ENCODE results near the gene NINL. TPM values are rescaled to one million over a fixed set of nuclear protein-coding genes. Genes with fewer than 3 reads are reported as not detected.
"Not testable (repeated sequence)": the region's sequence is repeated elsewhere in the genome, so short reads cannot be mapped to it uniquely, and the experiment has no call there.

NINL gene
- polyA plus RNA-seq, 1 donor = 30.9 TPM

GRCh38 chr20:25622450-25623224 lies 37.3 kb upstream of the NINL start:
- 8% methylated on average over 2 of the region's 17 CpGs for WGBS (ENCODE audit: insufficient coverage, low lambda C conversion rate)
- Histone ChIP-seq H3K9me3 (ENCODE audit: control insufficient read depth, low read depth, low read length) (no peaks in the 10 kb centered on the region), H3K27me3 (ENCODE audit: control insufficient read depth, insufficient read depth, low read length) (no peaks in the 10 kb centered on the region), H3K4me3 (ENCODE audit: low read length) (peak overlapping the region; percentile 74), H3K36me3 (ENCODE audit: control insufficient read depth, insufficient read depth, low read length) (no peaks in the 10 kb centered on the region), H3K4me1 (ENCODE audit: control insufficient read depth, insufficient read depth, low read length) (peaks cover 4% of the 10 kb centered on the region), H3K27ac (ENCODE audit: low read length) (peak overlapping the region; percentile 92)
- DNase-seq = no peak

- no peak for DNase-seq
- Histone ChIP-seq H3K4me1 (ENCODE audit: control insufficient read depth, insufficient read depth, low read length) (peaks cover 4% of the 10 kb centered on the region), H3K4me3 (ENCODE audit: low read length) (no peak overlapping the region), H3K36me3 (ENCODE audit: control insufficient read depth, insufficient read depth, low read length) (no peaks in the 10 kb centered on the region), H3K27me3 (ENCODE audit: control insufficient read depth, insufficient read depth, low read length) (no peaks in the 10 kb centered on the region), H3K9me3 (ENCODE audit: control insufficient read depth, low read depth, low read length) (no peaks in the 10 kb centered on the region), H3K27ac (ENCODE audit: low read length) (no peak overlapping the region)
- no CpG with 5 or more reads among the region's 6 CpGs for WGBS (ENCODE audit: insufficient coverage, low lambda C conversion rate)
Observed at GRCh38 chr20:25622049-25622448, 36.7 kb upstream of the NINL start.

GRCh38 chr20:25619514-25619913 lies 34.2 kb upstream of the NINL start:
- H3K27ac ChIP-seq (ENCODE audit: low read length) = no peak overlapping the region
- H3K9me3 ChIP-seq (ENCODE audit: control insufficient read depth, low read depth, low read length) = no peaks in the 10 kb centered on the region
- 70% methylated on average over 2 of the region's 3 CpGs for WGBS (ENCODE audit: insufficient coverage, low lambda C conversion rate)
- no peaks in the 10 kb centered on the region for H3K27me3 ChIP-seq (ENCODE audit: control insufficient read depth, insufficient read depth, low read length)
- DNase-seq = no peak
- no peak overlapping the region for H3K4me3 ChIP-seq (ENCODE audit: low read length)
- peaks cover 2% of the 10 kb centered on the region for H3K4me1 ChIP-seq (ENCODE audit: control insufficient read depth, insufficient read depth, low read length)
- peaks cover 3% of the 10 kb centered on the region for H3K36me3 ChIP-seq (ENCODE audit: control insufficient read depth, insufficient read depth, low read length)

DNA sequence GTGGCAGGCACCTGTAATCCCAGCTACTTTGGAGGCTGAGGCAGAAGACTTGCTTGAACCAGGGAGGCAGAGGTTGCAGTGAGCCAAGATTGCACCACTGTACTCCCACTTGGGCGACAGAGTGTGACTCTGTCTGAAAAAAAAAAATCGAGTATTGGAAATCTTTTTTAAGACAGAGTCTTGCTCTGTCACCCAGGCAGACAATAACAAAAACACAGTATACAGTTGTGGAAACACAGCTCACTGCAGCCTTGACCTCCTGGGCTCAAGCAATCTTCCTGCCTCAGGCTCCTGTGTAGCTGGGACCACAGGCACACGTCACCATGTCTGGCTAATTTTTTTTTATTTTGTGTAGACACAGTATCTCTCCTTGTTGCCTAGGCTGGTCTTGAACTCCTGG lies 23.4 kb upstream of the NINL start:
- Histone ChIP-seq H3K4me3 (ENCODE audit: low read length) (no peak overlapping the region), H3K4me1 (ENCODE audit: control insufficient read depth, insufficient read depth, low read length) (no peaks in the 10 kb centered on the region), H3K27me3 (ENCODE audit: control insufficient read depth, insufficient read depth, low read length) (no peaks in the 10 kb centered on the region), H3K9me3 (ENCODE audit: control insufficient read depth, low read depth, low read length) (no peaks in the 10 kb centered on the region), H3K36me3 (ENCODE audit: control insufficient read depth, insufficient read depth, low read length) (peaks cover 5% of the 10 kb centered on the region), H3K27ac (ENCODE audit: low read length) (no peak overlapping the region)
- no peak for DNase-seq
- no CpG with 5 or more reads among the region's 3 CpGs for WGBS (ENCODE audit: insufficient coverage, low lambda C conversion rate)

- Histone ChIP-seq H3K27me3 (ENCODE audit: control insufficient read depth, insufficient read depth, low read length) (no peaks in the 10 kb centered on the region), H3K4me3 (ENCODE audit: low read length) (no peak overlapping the region), H3K27ac (ENCODE audit: low read length) (no peak overlapping the region), H3K36me3 (ENCODE audit: control insufficient read depth, insufficient read depth, low read length) (no peaks in the 10 kb centered on the region), H3K9me3 (ENCODE audit: control insufficient read depth, low read depth, low read length) (no peaks in the 10 kb centered on the region), H3K4me1 (ENCODE audit: control insufficient read depth, insufficient read depth, low read length) (no peaks in the 10 kb centered on the region)
- DNase-seq = no peak
- 57% methylated on average over 1 of the region's 1 CpG for WGBS (ENCODE audit: insufficient coverage, low lambda C conversion rate)
Observed at GRCh38 chr20:25606094-25606695, 20.9 kb upstream of the NINL start.

DNA sequence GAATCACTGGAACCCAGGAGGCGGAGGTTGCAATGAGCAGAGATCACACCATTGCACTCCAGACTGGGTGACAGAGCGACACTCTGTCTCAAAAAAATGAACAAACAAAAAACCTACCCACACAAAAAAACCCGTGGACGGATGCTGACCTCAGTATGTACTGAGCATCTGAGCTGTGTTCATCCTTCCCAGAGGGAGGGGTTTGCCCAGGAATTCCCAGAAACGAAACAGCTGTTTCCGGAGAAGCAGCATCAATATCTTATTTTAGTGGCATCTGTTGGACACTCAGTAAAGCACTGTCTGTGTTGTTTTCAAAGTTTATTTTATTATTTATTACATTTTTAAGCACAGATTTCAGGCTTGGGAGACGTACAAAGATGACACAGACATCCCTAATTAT lies 19.8 kb upstream of the NINL start:
- no peak for DNase-seq
- Histone ChIP-seq H3K4me3 (ENCODE audit: low read length) (no peak overlapping the region), H3K4me1 (ENCODE audit: control insufficient read depth, insufficient read depth, low read length) (no peaks in the 10 kb centered on the region), H3K9me3 (ENCODE audit: control insufficient read depth, low read depth, low read length) (no peaks in the 10 kb centered on the region), H3K36me3 (ENCODE audit: control insufficient read depth, insufficient read depth, low read length) (no peaks in the 10 kb centered on the region), H3K27me3 (ENCODE audit: control insufficient read depth, insufficient read depth, low read length) (no peaks in the 10 kb centered on the region), H3K27ac (ENCODE audit: low read length) (no peak overlapping the region)
- WGBS (ENCODE audit: insufficient coverage, low lambda C conversion rate) = 83% methylated on average over 2 of the region's 7 CpGs

DNA sequence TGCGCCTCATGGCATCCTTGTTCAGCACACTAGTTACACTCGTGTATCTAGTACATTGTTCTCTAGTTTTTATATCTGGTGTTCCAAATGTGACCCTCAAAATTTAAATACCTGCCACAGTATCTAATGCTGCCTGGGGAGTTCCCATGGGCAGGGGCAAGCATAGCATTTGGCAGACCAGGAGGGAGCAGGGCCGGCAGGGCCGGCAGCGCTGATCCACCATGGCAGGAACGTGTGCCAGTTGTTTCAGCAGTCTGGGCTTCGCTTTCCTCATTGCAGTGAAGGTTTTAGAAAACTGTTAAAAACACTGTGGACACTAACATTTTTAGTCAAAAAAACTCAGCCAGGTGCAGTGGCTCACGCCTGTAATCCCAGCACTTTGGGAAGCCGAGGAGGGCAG lies 19.3 kb upstream of the NINL start:
- H3K9me3 ChIP-seq (ENCODE audit: control insufficient read depth, low read depth, low read length) = no peaks in the 10 kb centered on the region
- no peaks in the 10 kb centered on the region for H3K36me3 ChIP-seq (ENCODE audit: control insufficient read depth, insufficient read depth, low read length)
- no peak overlapping the region for H3K27ac ChIP-seq (ENCODE audit: low read length)
- WGBS (ENCODE audit: insufficient coverage, low lambda C conversion rate) = no CpG with 5 or more reads among the region's 9 CpGs
- H3K4me3 ChIP-seq (ENCODE audit: low read length) = no peak overlapping the region
- H3K27me3 ChIP-seq (ENCODE audit: control insufficient read depth, insufficient read depth, low read length) = no peaks in the 10 kb centered on the region
- H3K4me1 ChIP-seq (ENCODE audit: control insufficient read depth, insufficient read depth, low read length) = no peaks in the 10 kb centered on the region
- no peak for DNase-seq

GRCh38 chr20:25602914-25603309 lies 17.6 kb upstream of the NINL start:
- H3K27ac ChIP-seq (ENCODE audit: low read length); H3K36me3 ChIP-seq (ENCODE audit: control insufficient read depth, insufficient read depth, low read length); H3K9me3 ChIP-seq (ENCODE audit: control insufficient read depth, low read depth, low read length); H3K4me3 ChIP-seq (ENCODE audit: low read length); H3K4me1 ChIP-seq (ENCODE audit: control insufficient read depth, insufficient read depth, low read length); H3K27me3 ChIP-seq (ENCODE audit: control insufficient read depth, insufficient read depth, low read length); DNase-seq: not testable (repeated sequence)
- WGBS (ENCODE audit: insufficient coverage, low lambda C conversion rate) = no CpG with 5 or more reads among the region's 9 CpGs

- H3K9me3 ChIP-seq (ENCODE audit: control insufficient read depth, low read depth, low read length); H3K4me3 ChIP-seq (ENCODE audit: low read length); H3K27me3 ChIP-seq (ENCODE audit: control insufficient read depth, insufficient read depth, low read length); H3K4me1 ChIP-seq (ENCODE audit: control insufficient read depth, insufficient read depth, low read length); DNase-seq; H3K27ac ChIP-seq (ENCODE audit: low read length); H3K36me3 ChIP-seq (ENCODE audit: control insufficient read depth, insufficient read depth, low read length): not testable (repeated sequence)
- no CpG with 5 or more reads among the region's 39 CpGs for WGBS (ENCODE audit: insufficient coverage, low lambda C conversion rate)
Observed at GRCh38 chr20:25602191-25602913, 17.0 kb upstream of the NINL start.

DNA sequence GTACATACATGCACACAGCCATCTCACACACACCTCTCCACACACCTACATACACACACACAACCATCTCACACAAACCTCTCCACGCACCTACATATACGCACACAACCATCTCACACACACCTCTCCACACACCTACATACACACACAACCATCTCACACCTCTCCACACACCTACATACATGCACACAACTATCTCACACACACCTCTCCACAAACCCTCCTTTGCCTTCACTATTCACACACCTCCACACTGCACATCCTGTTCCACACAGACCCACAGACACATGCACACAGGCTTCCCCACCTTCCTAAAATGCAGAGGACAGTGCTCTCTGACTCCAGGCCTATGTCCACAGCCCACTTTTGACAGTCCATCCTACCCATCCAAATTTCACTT lies 16.3 kb upstream of the NINL start:
- Histone ChIP-seq H3K9me3 (ENCODE audit: control insufficient read depth, low read depth, low read length) (no peaks in the 10 kb centered on the region), H3K4me1 (ENCODE audit: control insufficient read depth, insufficient read depth, low read length) (no peaks in the 10 kb centered on the region), H3K27ac (ENCODE audit: low read length) (no peak overlapping the region), H3K27me3 (ENCODE audit: control insufficient read depth, insufficient read depth, low read length) (no peaks in the 10 kb centered on the region), H3K36me3 (ENCODE audit: control insufficient read depth, insufficient read depth, low read length) (no peaks in the 10 kb centered on the region), H3K4me3 (ENCODE audit: low read length) (no peak overlapping the region)
- no peak for DNase-seq
- WGBS (ENCODE audit: insufficient coverage, low lambda C conversion rate) = no CpG with 5 or more reads among the region's 2 CpGs
